Measurements from ENCODE around the gene MED14.

GRCh38 chrX:40722930-40723329 is 12.4 kb downstream of the MED14 start:
- TF ChIP-seq SIN3A (IDR thresholded peaks at IDR 0.05; ENCODE audit: borderline replicate concordance, insufficient read depth, low read length), result no peak
- TF ChIP-seq, protein P1, sequence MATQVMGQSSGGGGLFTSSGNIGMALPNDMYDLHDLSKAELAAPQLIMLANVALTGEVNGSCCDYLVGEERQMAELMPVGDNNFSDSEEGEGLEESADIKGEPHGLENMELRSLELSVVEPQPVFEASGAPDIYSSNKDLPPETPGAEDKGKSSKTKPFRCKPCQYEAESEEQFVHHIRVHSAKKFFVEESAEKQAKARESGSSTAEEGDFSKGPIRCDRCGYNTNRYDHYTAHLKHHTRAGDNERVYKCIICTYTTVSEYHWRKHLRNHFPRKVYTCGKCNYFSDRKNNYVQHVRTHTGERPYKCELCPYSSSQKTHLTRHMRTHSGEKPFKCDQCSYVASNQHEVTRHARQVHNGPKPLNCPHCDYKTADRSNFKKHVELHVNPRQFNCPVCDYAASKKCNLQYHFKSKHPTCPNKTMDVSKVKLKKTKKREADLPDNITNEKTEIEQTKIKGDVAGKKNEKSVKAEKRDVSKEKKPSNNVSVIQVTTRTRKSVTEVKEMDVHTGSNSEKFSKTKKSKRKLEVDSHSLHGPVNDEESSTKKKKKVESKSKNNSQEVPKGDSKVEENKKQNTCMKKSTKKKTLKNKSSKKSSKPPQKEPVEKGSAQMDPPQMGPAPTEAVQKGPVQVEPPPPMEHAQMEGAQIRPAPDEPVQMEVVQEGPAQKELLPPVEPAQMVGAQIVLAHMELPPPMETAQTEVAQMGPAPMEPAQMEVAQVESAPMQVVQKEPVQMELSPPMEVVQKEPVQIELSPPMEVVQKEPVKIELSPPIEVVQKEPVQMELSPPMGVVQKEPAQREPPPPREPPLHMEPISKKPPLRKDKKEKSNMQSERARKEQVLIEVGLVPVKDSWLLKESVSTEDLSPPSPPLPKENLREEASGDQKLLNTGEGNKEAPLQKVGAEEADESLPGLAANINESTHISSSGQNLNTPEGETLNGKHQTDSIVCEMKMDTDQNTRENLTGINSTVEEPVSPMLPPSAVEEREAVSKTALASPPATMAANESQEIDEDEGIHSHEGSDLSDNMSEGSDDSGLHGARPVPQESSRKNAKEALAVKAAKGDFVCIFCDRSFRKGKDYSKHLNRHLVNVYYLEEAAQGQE (IDR thresholded peaks at IDR 0.05; ENCODE audit: insufficient read depth in 1 of 2, low read depth in 2 of 2, low read length in 2 of 2), result no peak
